HEK293 (cell line): ENCODE results near the gene SIK3.

Source experiments
- BCL11B ChIP-seq: fragments of 450-650 bp; formaldehyde crosslinking; IDR thresholded peaks from 2 replicates; pipeline ENCODE4 v1.5.1; 2016; ENCODE audit warnings: low read depth, missing biosample characterization, missing genetic modification characterization
- GLI2 ChIP-seq: fragments of 450-650 bp; formaldehyde crosslinking; IDR thresholded peaks from 2 replicates; pipeline ENCODE4; 2017; ENCODE audit warnings: missing biosample characterization, missing genetic modification characterization, low read depth, borderline replicate concordance
- GLIS1 ChIP-seq: fragments of 450-650 bp; formaldehyde crosslinking; IDR thresholded peaks from 2 replicates; pipeline ENCODE4 v1.5.1; 2016; ENCODE audit warnings: missing biosample characterization, missing genetic modification characterization
- GLIS2 ChIP-seq: fragments of 450-650 bp; formaldehyde crosslinking; IDR thresholded peaks from 2 replicates; pipeline ENCODE4 v1.5.1; 2016; ENCODE audit warnings: missing biosample characterization, missing genetic modification characterization
- SALL2 ChIP-seq: fragments of 450-650 bp; formaldehyde crosslinking; IDR thresholded peaks from 2 replicates; pipeline ENCODE4 v1.5.0; 2017; ENCODE audit warnings: missing biosample characterization, mild to moderate bottlenecking, missing genetic modification characterization, borderline replicate concordance
- YY2 ChIP-seq: fragments of 450-650 bp; formaldehyde crosslinking; IDR thresholded peaks from 2 replicates; pipeline ENCODE4 v1.5.1; 2016; ENCODE audit warnings: missing biosample characterization, missing genetic modification characterization
- ZNF175 ChIP-seq: fragments of 450-650 bp; formaldehyde crosslinking; IDR thresholded peaks from 2 replicates; pipeline ENCODE4 v1.5.1; 2016; ENCODE audit warnings: missing biosample characterization, missing genetic modification characterization
- ZNF223 ChIP-seq: fragments of 450-650 bp; formaldehyde crosslinking; IDR thresholded peaks from 2 replicates; pipeline ENCODE4 v1.5.1; 2016; ENCODE audit warnings: missing biosample characterization, missing genetic modification characterization
- ZNF239 ChIP-seq: fragments of 450-650 bp; formaldehyde crosslinking; IDR thresholded peaks from 2 replicates; pipeline ENCODE4 v1.5.1; 2016; ENCODE audit warnings: missing biosample characterization, missing genetic modification characterization
- ZNF266 ChIP-seq: fragments of 450-650 bp; formaldehyde crosslinking; IDR thresholded peaks from 2 replicates; pipeline ENCODE4 v1.5.1; 2016; ENCODE audit warnings: missing biosample characterization, missing genetic modification characterization, low read depth
- ZNF501 ChIP-seq: fragments of 450-650 bp; formaldehyde crosslinking; IDR thresholded peaks from 2 replicates; pipeline ENCODE4 v1.5.1; 2016; ENCODE audit warnings: missing biosample characterization, missing genetic modification characterization
- ZNF555 ChIP-seq: fragments of 450-650 bp; formaldehyde crosslinking; conservative IDR thresholded peaks from 2 replicates; pipeline ENCODE4 v1.5.1; 2017; ENCODE audit warnings: missing biosample characterization, mild to moderate bottlenecking, missing genetic modification characterization, inconsistent platforms
- ZNF626 ChIP-seq: fragments of 450-650 bp; sonication (Bioruptor Pico); formaldehyde crosslinking; IDR thresholded peaks from 2 replicates; pipeline ENCODE4 v1.5.1; 2018; ENCODE audit warnings: missing biosample characterization, missing genetic modification characterization, inconsistent platforms
- ZNF654 ChIP-seq: fragments of 450-650 bp; formaldehyde crosslinking; IDR thresholded peaks from 2 replicates; pipeline ENCODE4 v1.5.1; 2016; ENCODE audit warnings: low read depth, missing biosample characterization, missing genetic modification characterization
- ZNF658 ChIP-seq: fragments of 450-650 bp; formaldehyde crosslinking; IDR thresholded peaks from 2 replicates; pipeline ENCODE4; 2016; ENCODE audit warnings: missing biosample characterization, missing genetic modification characterization
- ZNF785 ChIP-seq: fragments of 450-650 bp; formaldehyde crosslinking; IDR thresholded peaks from 2 replicates; pipeline ENCODE4 v1.5.1; 2016; ENCODE audit warnings: missing biosample characterization, missing genetic modification characterization
- TF ChIP-seq, protein P1 (sequence below): fragments of 450-650 bp; formaldehyde crosslinking; IDR thresholded peaks from 2 replicates; pipeline ENCODE4 v1.5.1; 2016; ENCODE audit warnings: missing biosample characterization, missing genetic modification characterization
- TF ChIP-seq, protein P2 (sequence below): sonication (generic); formaldehyde crosslinking; IDR thresholded peaks from 2 replicates; pipeline ENCODE4 v1.8.1; 2022; ENCODE audit warnings: mild to moderate bottlenecking, moderate library complexity, missing genetic modification reagents
- TF ChIP-seq, protein P3 (sequence below): fragments of 450-650 bp; formaldehyde crosslinking; IDR thresholded peaks from 2 replicates; pipeline ENCODE4 v1.5.1; 2016; ENCODE audit warnings: missing biosample characterization, missing genetic modification characterization
- TF ChIP-seq, protein P4 (sequence below): fragments of 450-650 bp; formaldehyde crosslinking; IDR thresholded peaks from 2 replicates; pipeline ENCODE4 v1.5.1; 2016; ENCODE audit warnings: missing biosample characterization, missing genetic modification characterization
- TF ChIP-seq, protein P5 (sequence below): fragments of 450-650 bp; formaldehyde crosslinking; IDR thresholded peaks from 2 replicates; pipeline ENCODE4 v1.5.1; 2016; ENCODE audit warnings: missing biosample characterization, missing genetic modification characterization
- TF ChIP-seq, protein P6 (sequence below): fragments of 450-650 bp; formaldehyde crosslinking; IDR thresholded peaks from 2 replicates; pipeline ENCODE4 v1.5.1; 2017; ENCODE audit warnings: missing biosample characterization, missing genetic modification characterization

Gene SIK3

DNA sequence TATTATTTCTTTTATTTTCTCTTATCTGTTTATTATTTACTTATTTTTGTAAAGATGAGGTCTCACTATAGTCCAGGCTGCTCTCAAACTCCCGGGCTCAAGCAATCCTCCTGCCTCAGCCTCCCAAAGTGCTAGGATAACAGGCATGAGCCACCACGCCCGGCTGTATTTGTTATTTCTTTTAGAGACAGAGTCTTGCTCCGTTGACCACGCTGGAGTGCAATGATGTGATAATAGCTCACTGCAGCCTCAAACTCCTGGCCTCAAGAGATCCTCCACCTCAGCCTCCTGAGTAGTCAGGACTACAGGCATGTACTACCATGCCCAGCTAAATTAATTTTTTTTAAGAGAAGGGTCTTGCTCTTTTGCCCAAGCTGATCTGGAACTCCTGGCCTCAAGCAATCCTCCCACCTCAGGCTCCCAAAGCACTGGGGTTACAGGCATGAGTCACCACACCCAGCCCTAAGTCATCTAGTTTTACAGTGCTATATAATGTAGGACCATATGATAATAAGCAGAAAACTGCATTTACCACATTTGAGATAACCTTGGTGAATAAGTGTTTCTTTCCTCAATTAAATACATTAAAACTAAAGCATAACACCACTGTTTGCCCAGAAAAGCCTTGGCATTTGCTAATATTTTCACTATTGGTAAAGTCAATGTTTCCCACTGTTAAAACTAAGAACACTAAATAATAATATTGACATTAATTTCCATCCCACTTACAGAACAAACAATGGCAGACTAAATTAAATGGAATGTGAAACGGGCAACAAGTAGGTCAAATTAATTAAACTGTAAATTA is 127.5 kb downstream of the SIK3 start (continued):
- TF ChIP-seq, protein P1, sequence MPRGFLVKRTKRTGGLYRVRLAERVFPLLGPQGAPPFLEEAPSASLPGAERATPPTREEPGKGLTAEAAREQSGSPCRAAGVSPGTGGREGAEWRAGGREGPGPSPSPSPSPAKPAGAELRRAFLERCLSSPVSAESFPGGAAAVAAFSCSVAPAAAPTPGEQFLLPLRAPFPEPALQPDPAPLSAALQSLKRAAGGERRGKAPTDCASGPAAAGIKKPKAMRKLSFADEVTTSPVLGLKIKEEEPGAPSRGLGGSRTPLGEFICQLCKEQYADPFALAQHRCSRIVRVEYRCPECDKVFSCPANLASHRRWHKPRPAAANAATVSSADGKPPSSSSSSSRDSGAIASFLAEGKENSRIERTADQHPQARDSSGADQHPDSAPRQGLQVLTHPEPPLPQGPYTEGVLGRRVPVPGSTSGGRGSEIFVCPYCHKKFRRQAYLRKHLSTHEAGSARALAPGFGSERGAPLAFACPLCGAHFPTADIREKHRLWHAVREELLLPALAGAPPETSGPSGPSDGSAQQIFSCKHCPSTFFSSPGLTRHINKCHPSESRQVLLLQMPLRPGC (tag by site-specific recombination) = no peak
- TF ChIP-seq ZNF555 (no peak), SALL2 (tag by site-specific recombination) (no peak), YY2 (tag by site-specific recombination) (no peak), ZNF501 (tag by site-specific recombination) (no peak), ZNF239 (no peak), GLIS1 (no peak), ZNF223 (tag by site-specific recombination) (no peak), GLI2 (no peak; the same call in 1 of the 2 replicates), ZNF626 (tag by site-specific recombination) (no peak), ZNF785 (tag by site-specific recombination) (no peak), ZNF175 (tag by site-specific recombination) (no peak), ZNF266 (tag by site-specific recombination) (no peak), ZNF658 (tag by site-specific recombination) (no peak), ZNF654 (no peak; the same call in 1 of the 2 replicates), BCL11B (tag by site-specific recombination) (no peak), GLIS2 (tag by site-specific recombination) (no peak)
- TF ChIP-seq, protein P2, sequence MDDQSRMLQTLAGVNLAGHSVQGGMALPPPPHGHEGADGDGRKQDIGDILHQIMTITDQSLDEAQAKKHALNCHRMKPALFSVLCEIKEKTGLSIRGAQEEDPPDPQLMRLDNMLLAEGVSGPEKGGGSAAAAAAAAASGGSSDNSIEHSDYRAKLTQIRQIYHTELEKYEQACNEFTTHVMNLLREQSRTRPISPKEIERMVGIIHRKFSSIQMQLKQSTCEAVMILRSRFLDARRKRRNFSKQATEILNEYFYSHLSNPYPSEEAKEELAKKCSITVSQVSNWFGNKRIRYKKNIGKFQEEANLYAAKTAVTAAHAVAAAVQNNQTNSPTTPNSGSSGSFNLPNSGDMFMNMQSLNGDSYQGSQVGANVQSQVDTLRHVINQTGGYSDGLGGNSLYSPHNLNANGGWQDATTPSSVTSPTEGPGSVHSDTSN (CRISPR knock-in tag) = no peak
- TF ChIP-seq, protein P3, sequence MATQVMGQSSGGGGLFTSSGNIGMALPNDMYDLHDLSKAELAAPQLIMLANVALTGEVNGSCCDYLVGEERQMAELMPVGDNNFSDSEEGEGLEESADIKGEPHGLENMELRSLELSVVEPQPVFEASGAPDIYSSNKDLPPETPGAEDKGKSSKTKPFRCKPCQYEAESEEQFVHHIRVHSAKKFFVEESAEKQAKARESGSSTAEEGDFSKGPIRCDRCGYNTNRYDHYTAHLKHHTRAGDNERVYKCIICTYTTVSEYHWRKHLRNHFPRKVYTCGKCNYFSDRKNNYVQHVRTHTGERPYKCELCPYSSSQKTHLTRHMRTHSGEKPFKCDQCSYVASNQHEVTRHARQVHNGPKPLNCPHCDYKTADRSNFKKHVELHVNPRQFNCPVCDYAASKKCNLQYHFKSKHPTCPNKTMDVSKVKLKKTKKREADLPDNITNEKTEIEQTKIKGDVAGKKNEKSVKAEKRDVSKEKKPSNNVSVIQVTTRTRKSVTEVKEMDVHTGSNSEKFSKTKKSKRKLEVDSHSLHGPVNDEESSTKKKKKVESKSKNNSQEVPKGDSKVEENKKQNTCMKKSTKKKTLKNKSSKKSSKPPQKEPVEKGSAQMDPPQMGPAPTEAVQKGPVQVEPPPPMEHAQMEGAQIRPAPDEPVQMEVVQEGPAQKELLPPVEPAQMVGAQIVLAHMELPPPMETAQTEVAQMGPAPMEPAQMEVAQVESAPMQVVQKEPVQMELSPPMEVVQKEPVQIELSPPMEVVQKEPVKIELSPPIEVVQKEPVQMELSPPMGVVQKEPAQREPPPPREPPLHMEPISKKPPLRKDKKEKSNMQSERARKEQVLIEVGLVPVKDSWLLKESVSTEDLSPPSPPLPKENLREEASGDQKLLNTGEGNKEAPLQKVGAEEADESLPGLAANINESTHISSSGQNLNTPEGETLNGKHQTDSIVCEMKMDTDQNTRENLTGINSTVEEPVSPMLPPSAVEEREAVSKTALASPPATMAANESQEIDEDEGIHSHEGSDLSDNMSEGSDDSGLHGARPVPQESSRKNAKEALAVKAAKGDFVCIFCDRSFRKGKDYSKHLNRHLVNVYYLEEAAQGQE (tag by site-specific recombination) = no peak
- TF ChIP-seq, protein P4, sequence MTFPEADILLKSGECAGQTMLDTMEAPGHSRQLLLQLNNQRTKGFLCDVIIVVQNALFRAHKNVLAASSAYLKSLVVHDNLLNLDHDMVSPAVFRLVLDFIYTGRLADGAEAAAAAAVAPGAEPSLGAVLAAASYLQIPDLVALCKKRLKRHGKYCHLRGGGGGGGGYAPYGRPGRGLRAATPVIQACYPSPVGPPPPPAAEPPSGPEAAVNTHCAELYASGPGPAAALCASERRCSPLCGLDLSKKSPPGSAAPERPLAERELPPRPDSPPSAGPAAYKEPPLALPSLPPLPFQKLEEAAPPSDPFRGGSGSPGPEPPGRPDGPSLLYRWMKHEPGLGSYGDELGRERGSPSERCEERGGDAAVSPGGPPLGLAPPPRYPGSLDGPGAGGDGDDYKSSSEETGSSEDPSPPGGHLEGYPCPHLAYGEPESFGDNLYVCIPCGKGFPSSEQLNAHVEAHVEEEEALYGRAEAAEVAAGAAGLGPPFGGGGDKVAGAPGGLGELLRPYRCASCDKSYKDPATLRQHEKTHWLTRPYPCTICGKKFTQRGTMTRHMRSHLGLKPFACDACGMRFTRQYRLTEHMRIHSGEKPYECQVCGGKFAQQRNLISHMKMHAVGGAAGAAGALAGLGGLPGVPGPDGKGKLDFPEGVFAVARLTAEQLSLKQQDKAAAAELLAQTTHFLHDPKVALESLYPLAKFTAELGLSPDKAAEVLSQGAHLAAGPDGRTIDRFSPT (tag by site-specific recombination) = peak; percentile 65; the same call in 1 of the 2 replicates
- TF ChIP-seq, protein P5, sequence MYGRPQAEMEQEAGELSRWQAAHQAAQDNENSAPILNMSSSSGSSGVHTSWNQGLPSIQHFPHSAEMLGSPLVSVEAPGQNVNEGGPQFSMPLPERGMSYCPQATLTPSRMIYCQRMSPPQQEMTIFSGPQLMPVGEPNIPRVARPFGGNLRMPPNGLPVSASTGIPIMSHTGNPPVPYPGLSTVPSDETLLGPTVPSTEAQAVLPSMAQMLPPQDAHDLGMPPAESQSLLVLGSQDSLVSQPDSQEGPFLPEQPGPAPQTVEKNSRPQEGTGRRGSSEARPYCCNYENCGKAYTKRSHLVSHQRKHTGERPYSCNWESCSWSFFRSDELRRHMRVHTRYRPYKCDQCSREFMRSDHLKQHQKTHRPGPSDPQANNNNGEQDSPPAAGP (tag by site-specific recombination) = no peak
- TF ChIP-seq, protein P6, sequence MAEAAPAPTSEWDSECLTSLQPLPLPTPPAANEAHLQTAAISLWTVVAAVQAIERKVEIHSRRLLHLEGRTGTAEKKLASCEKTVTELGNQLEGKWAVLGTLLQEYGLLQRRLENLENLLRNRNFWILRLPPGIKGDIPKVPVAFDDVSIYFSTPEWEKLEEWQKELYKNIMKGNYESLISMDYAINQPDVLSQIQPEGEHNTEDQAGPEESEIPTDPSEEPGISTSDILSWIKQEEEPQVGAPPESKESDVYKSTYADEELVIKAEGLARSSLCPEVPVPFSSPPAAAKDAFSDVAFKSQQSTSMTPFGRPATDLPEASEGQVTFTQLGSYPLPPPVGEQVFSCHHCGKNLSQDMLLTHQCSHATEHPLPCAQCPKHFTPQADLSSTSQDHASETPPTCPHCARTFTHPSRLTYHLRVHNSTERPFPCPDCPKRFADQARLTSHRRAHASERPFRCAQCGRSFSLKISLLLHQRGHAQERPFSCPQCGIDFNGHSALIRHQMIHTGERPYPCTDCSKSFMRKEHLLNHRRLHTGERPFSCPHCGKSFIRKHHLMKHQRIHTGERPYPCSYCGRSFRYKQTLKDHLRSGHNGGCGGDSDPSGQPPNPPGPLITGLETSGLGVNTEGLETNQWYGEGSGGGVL (tag by site-specific recombination) = no peak
